A549 (cell line): ENCODE data around the gene SLC12A7. TPM values are rescaled to one million over a fixed set of nuclear protein-coding genes. Genes with fewer than 3 reads are reported as not detected.

Experiments used
- ATAC-seq, 2 experiments: fragments of 200-7000 bp in 1 of 2; fragments of >200 bp in 1 of 2; cut with Nextera tagmentation in 1 of 2; cut with Tn5 transposase in 1 of 2; 3 replicates each; pipeline versions ENCODE4 v1.8.0 to v1.9.1; 2018 to 2020; ENCODE audit warnings: mild to moderate bottlenecking in 1 of 2, moderate library complexity in 1 of 2
- CTCF ChIA-PET: fragments of 300-600 bp; sonication (Branson Sonifier 250); formaldehyde crosslinking; extraction: SDS; loops from one replicate; lab custom pipeline; 2021; ENCODE audit warnings: antibody characterized with exemption, inconsistent platforms; lab: Yijun Ruan, JAX
- POLR2A ChIA-PET: fragments of 350-600 bp; formaldehyde crosslinking; extraction: SDS; loops from one replicate; lab custom pipeline; 2021; ENCODE audit warnings: antibody characterized with exemption, inconsistent platforms; lab: Yijun Ruan, JAX
- DNase-seq, 2 experiments: peaks; one replicate each; pipeline versions ENCODE4 v3.0.0 to v3.0.0-alpha.2; 2011 to 2016; ENCODE audit warnings: low read depth in 1 of 2, low spot score in 1 of 2
- FAIRE-seq: peaks from 2 replicates; lab custom pipeline; 2011; peaks lifted over from hg19 to GRCh38; lab: Jason Lieb, UNC
- H3K27ac ChIP-seq, 2 experiments: fragments of >200 bp; sonication (Bioruptor Twin); formaldehyde crosslinking; 3 replicates each; pipeline ENCODE4 v1.5.1; 2016 to 2017
- H3K4me1 ChIP-seq: fragments of >200 bp; sonication (Bioruptor Twin); formaldehyde crosslinking; 3 replicates; pipeline ENCODE4 v1.6.1; 2016
- H3K4me2 ChIP-seq: fragments of >200 bp; sonication (Bioruptor Twin); formaldehyde crosslinking; 3 replicates; pipeline ENCODE4 v1.6.1; 2016
- H3K4me3 ChIP-seq: fragments of >200 bp; sonication (Bioruptor Twin); formaldehyde crosslinking; 3 replicates; pipeline ENCODE4 v1.5.1; 2016
- H3K9me3 ChIP-seq: fragments of >200 bp; sonication (Bioruptor Twin); formaldehyde crosslinking; 3 replicates; pipeline ENCODE4 v1.6.1; 2016
- CBX2 ChIP-seq: fragments of 200-600 bp; sonication (generic); IDR thresholded peaks from 2 replicates; pipeline ENCODE4 v1.6.1; 2016; ENCODE audit warnings: low read depth, mild to moderate bottlenecking, borderline replicate concordance
- CHD4 ChIP-seq: fragments of 200-600 bp; sonication (generic); IDR thresholded peaks from 2 replicates; pipeline ENCODE4 v1.6.1; 2016; ENCODE audit warnings: antibody characterized with exemption, mild to moderate bottlenecking, borderline replicate concordance
- EP300 ChIP-seq, 2 experiments: fragments of >200 bp; sonication (Bioruptor Twin); formaldehyde crosslinking; IDR thresholded peaks; 2 replicates in 1 of 2; 3 replicates in 1 of 2; pipeline ENCODE4 v1.6.1; 2016 to 2017
- FOSB ChIP-seq: fragments of 250-450 bp; sonication (Bioruptor Pico); IDR thresholded peaks from 2 replicates; pipeline ENCODE4 v1.5.0; 2020; ENCODE audit warnings: mild to moderate bottlenecking, moderate library complexity
- FOXS1 ChIP-seq: fragments of 250-450 bp; sonication (Bioruptor Pico); IDR thresholded peaks from 2 replicates; pipeline ENCODE4 v1.5.0; 2020; ENCODE audit warnings: mild to moderate bottlenecking, moderate library complexity
- HES2 ChIP-seq: fragments of >200 bp; sonication (Bioruptor Twin); formaldehyde crosslinking; IDR thresholded peaks from 2 replicates; pipeline ENCODE4 v1.6.1; 2016
- HEYL ChIP-seq: fragments of 250-450 bp; sonication (Bioruptor Pico); IDR thresholded peaks from 2 replicates; pipeline ENCODE4 v1.8.0; 2021; ENCODE audit warnings: mild to moderate bottlenecking, moderate library complexity
- HOXA7 ChIP-seq: fragments of 250-450 bp; sonication (Bioruptor Pico); IDR thresholded peaks from 2 replicates; pipeline ENCODE4 v1.5.0; 2020; ENCODE audit warnings: mild to moderate bottlenecking, moderate library complexity
- HOXB13 ChIP-seq: fragments of 250-450 bp; sonication (Bioruptor Pico); IDR thresholded peaks from 2 replicates; pipeline ENCODE4 v1.5.0; 2020; ENCODE audit warnings: low read depth, mild to moderate bottlenecking, moderate library complexity
- JUN ChIP-seq, 2 experiments: fragments of >200 bp; sonication (Bioruptor Twin); formaldehyde crosslinking; IDR thresholded peaks; 2 replicates in 1 of 2; 3 replicates in 1 of 2; pipeline ENCODE4 v1.6.1; 2016 to 2017
- KDM1A ChIP-seq: fragments of 200-600 bp; sonication (generic); IDR thresholded peaks from 2 replicates; pipeline ENCODE4 v1.6.1; 2016; ENCODE audit warnings: low read depth, mild to moderate bottlenecking
- MAFK ChIP-seq: fragments of 450-650 bp; IDR thresholded peaks from 2 replicates; pipeline ENCODE4 v1.6.1; 2014; ENCODE audit not compliant: partially characterized antibody
- MAZ ChIP-seq: fragments of 150-350 bp; IDR thresholded peaks from 2 replicates; pipeline ENCODE4 v1.6.1; 2014; ENCODE audit warnings: antibody characterized with exemption, low read depth, low read length, borderline replicate concordance
- MYC ChIP-seq: IDR thresholded peaks from 2 replicates; pipeline ENCODE4 v1.6.1; 2012; ENCODE audit warnings: mild to moderate bottlenecking, inconsistent platforms, low read length, improper control_type of control experiment, borderline replicate concordance
- NFE2L2 ChIP-seq: fragments of 150-350 bp; conservative IDR thresholded peaks from 2 replicates; pipeline ENCODE4 v1.6.1; 2014; ENCODE audit warnings: low read length
- NPAS2 ChIP-seq: fragments of 250-450 bp; sonication (Bioruptor Pico); IDR thresholded peaks from 2 replicates; pipeline ENCODE4 v1.8.0; 2022; ENCODE audit warnings: mild to moderate bottlenecking, moderate library complexity, borderline replicate concordance
- PBX3 ChIP-seq: IDR thresholded peaks from 2 replicates; pipeline ENCODE4 v1.6.1; 2012
- PHF8 ChIP-seq: fragments of 200-600 bp; sonication (generic); IDR thresholded peaks from 2 replicates; pipeline ENCODE4 v1.6.1; 2016; ENCODE audit warnings: low read depth, mild to moderate bottlenecking, antibody characterized with exemption, moderate library complexity, borderline replicate concordance
- POLR2A ChIP-seq: IDR thresholded peaks from 2 replicates; pipeline ENCODE4 v1.6.1; 2012; ENCODE audit warnings: mild to moderate bottlenecking, low read length
- POLR2AphosphoS2 ChIP-seq: conservative IDR thresholded peaks from 2 replicates; pipeline ENCODE4 v1.6.1; 2012; ENCODE audit warnings: low read length, improper control_type of control experiment, inconsistent platforms
- RARB ChIP-seq: fragments of 250-450 bp; sonication (Bioruptor Pico); IDR thresholded peaks from 2 replicates; pipeline ENCODE4 v1.8.0; 2021; ENCODE audit warnings: mild to moderate bottlenecking, moderate library complexity
- RNF2 ChIP-seq: fragments of 200-600 bp; sonication (generic); IDR thresholded peaks from 2 replicates; pipeline ENCODE4 v1.6.1; 2016; ENCODE audit warnings: low read depth, mild to moderate bottlenecking, antibody characterized with exemption, moderate library complexity, borderline replicate concordance
- SREBF2 ChIP-seq: fragments of 450-650 bp; IDR thresholded peaks from 2 replicates; pipeline ENCODE4 v1.6.1; 2014; ENCODE audit warnings: mild to moderate bottlenecking, moderate library complexity
- TP53 ChIP-seq: fragments of 250-450 bp; sonication (Bioruptor Pico); IDR thresholded peaks from 2 replicates; pipeline ENCODE4 v1.5.0; 2021; ENCODE audit warnings: mild to moderate bottlenecking, moderate library complexity
- ZC3H11A ChIP-seq: fragments of 450-650 bp; IDR thresholded peaks from 2 replicates; pipeline ENCODE4 v1.6.1; 2014; ENCODE audit warnings: antibody characterized with exemption, mild to moderate bottlenecking
- ZNF302 ChIP-seq: fragments of 250-450 bp; sonication (Bioruptor Pico); IDR thresholded peaks from 2 replicates; pipeline ENCODE4 v1.9.0; 2021; ENCODE audit warnings: inconsistent platforms, mild to moderate bottlenecking, moderate library complexity
- ZSCAN20 ChIP-seq: fragments of 250-450 bp; sonication (Bioruptor Pico); IDR thresholded peaks from 2 replicates; pipeline ENCODE4 v1.8.0; 2022; ENCODE audit warnings: mild to moderate bottlenecking, moderate library complexity
- WGBS: methylation state at CpG from one replicate; pipeline ENCODE4 v1.1.6; 2017; ENCODE audit errors: missing lambda C conversion rate; 5-methylcytosine and 5-hydroxymethylcytosine counted together
- polyA plus RNA-seq, 4 experiments: library from polyadenylated mRNA; depleted of rRNA in 3 of 4; stranded (reverse); fragments of >200 nt; fragmentation: RNase III in 1 of 4; extraction: RNeasy Plus Mini Kit Qiagen cat#74134 plus additional on column Dnase treatment in 1 of 4; gene quantifications; 2 replicates in 3 of 4; 3 replicates in 1 of 4; pipeline ENCODE4 v1.2.3, GENCODE V29; 2011 to 2017
- TF ChIP-seq, protein P1 (sequence below): fragments of 250-450 bp; sonication (Bioruptor Pico); IDR thresholded peaks from 2 replicates; pipeline ENCODE4 v1.5.0; 2020; ENCODE audit warnings: low read depth, mild to moderate bottlenecking, moderate library complexity

Gene SLC12A7
- polyA plus RNA-seq, 2 of the 4 experiments (the other 2 are of a cell fraction), result 11.2 to 22.5 TPM

- 61% methylated on average over 8 of the region's 13 CpGs for WGBS
- peak overlapping the region; percentile 89 for H3K4me2 ChIP-seq
- CTCF ChIA-PET, result interaction anchor here (0.6 to 1.2 kb wide), 3 partner anchors 28 to 189 kb away, joined by 3 to 4 read pairs (median 3); no protein-coding TSS in a partner anchor
- DNase-seq, result no peak
- TF ChIP-seq JUN (IDR thresholded peaks at IDR 0.05) (no peak), POLR2A (no peak), HOXB13 (CRISPR knock-in tag) (no peak), MAZ (no peak), HOXA7 (CRISPR knock-in tag) (no peak), MYC (no peak), PBX3 (no peak), SREBF2 (no peak), NFE2L2 (0 out of 2 replicates have a peak, but pooled peaks have one; percentile 11), KDM1A (no peak), EP300 (IDR thresholded peaks at IDR 0.05) (no peak), NPAS2 (CRISPR knock-in tag) (no peak), MAFK (peak; percentile 14)
- TF ChIP-seq, all 56 proteins: peak for 2
- H3K4me3 ChIP-seq, result no peak overlapping the region
- H3K9me3 ChIP-seq, result no peaks in the 10 kb centered on the region
- POLR2A ChIA-PET, result interaction anchor here (1.4 kb wide), 1 partner anchor 12 kb away, joined by 3 read pairs; no protein-coding TSS in a partner anchor
- peak overlapping the region in 1 of 2 experiments; percentile 96; a peak in 4 of 6 replicates for H3K27ac ChIP-seq
- H3K4me1 ChIP-seq, result peaks cover 18% of the 10 kb centered on the region
- FAIRE-seq, result no peak
- no peak for ATAC-seq
Measured at GRCh38 chr5:1112596-1113331, 901 bp upstream of the SLC12A7 start.

DNA sequence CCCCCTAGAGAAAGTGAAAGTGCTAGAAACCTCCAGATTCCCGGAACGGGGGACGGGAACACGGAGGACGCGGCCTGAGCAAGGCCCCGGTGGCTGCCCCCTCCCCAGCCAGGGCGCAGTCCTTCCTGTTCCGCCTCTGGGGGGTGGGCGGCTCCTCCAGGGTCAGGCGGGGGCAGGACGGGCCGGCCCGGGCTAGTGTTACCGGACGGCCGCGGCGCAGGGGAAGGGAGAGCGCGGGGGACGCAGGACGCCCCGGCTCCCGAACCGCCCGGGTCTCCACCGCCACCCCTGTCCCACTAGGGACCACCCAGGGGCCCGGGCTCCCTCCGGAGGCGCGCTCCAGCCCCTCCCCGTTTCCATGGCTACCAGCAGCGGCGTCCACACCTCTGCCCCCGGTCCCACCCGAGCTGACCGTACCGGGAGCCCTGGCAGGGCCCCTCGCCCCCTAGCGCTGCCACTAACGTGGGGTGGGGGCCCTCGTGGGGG is 579 bp downstream of the SLC12A7 start:
- FAIRE-seq, result no peak
- Histone ChIP-seq H3K4me3 (peak overlapping the region; percentile 90), H3K4me2 (peak overlapping the region; percentile 89), H3K9me3 (no peaks in the 10 kb centered on the region), H3K27ac (peak overlapping the region; percentile 81 to 96), H3K4me1 (peaks cover 32% of the 10 kb centered on the region)
- TF ChIP-seq JUN (IDR thresholded peaks at IDR 0.05), result no peak
- 0 out of 2 replicates have a peak, but pooled peaks have one; percentile 43 for TF ChIP-seq RNF2
- 0% methylated on average over 16 of the region's 43 CpGs for WGBS
- POLR2A ChIA-PET, result no interaction called here
- peak; percentile 44 to 62 for ATAC-seq
- peak; percentile 22 to 66 for DNase-seq
- CTCF ChIA-PET, result no interaction called here

GRCh38 chr5:1110307-1111240 is 1.3 kb downstream of the SLC12A7 start:
- FAIRE-seq, result no peak
- Histone ChIP-seq H3K27ac (peak overlapping the region; percentile 81 to 96), H3K4me2 (peak overlapping the region; percentile 89), H3K4me3 (peak overlapping the region; percentile 90), H3K9me3 (no peaks in the 10 kb centered on the region), H3K4me1 (peaks cover 39% of the 10 kb centered on the region)
- ATAC-seq, result peak in 1 of 2 experiments; percentile 11; a peak in 3 of 6 replicates
- POLR2A ChIA-PET, result no interaction called here
- DNase-seq, result no peak
- WGBS, result 66% methylated on average over 25 of the region's 35 CpGs
- CTCF ChIA-PET, result no interaction called here
- TF ChIP-seq MAZ, result no peak
- no peak for TF ChIP-seq NFE2L2
- TF ChIP-seq FOSB (CRISPR knock-in tag), result no peak
- no peak for TF ChIP-seq ZC3H11A
- no peak for TF ChIP-seq CBX2
- no peak for TF ChIP-seq HES2
- TF ChIP-seq HEYL, result no peak
- TF ChIP-seq ZSCAN20 (CRISPR knock-in tag), result no peak
- no peak for TF ChIP-seq FOXS1 (CRISPR knock-in tag)
- no peak for TF ChIP-seq RNF2
- no peak for TF ChIP-seq CHD4
- TF ChIP-seq PHF8, result no peak
- no peak for TF ChIP-seq RARB (CRISPR knock-in tag)
- TF ChIP-seq ZNF302 (CRISPR knock-in tag), result no peak
- no peak for TF ChIP-seq TP53 (CRISPR knock-in tag)
- TF ChIP-seq, protein P1, sequence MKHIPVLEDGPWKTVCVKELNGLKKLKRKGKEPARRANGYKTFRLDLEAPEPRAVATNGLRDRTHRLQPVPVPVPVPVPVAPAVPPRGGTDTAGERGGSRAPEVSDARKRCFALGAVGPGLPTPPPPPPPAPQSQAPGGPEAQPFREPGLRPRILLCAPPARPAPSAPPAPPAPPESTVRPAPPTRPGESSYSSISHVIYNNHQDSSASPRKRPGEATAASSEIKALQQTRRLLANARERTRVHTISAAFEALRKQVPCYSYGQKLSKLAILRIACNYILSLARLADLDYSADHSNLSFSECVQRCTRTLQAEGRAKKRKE (CRISPR knock-in tag), result no peak
- TF ChIP-seq HOXB13 (CRISPR knock-in tag), result no peak
- no peak for TF ChIP-seq POLR2AphosphoS2
